Parietal lobe (tissue), 2 donors: ENCODE results near the gene KCTD3. TPM values are rescaled to one million over a fixed set of nuclear protein-coding genes. Genes with fewer than 3 reads are reported as not detected.

ENCODE experiments used
- small RNA-seq: library from RNA; depleted of rRNA; stranded (forward); fragments of <200 nt; gene quantifications from one replicate; pipeline ENCODE3, GENCODE V24; 2014; ENCODE audit warnings: low replicate concordance
- total RNA-seq: library from RNA; depleted of rRNA; stranded (reverse); fragments of >200 nt; gene quantifications from one replicate; pipeline ENCODE4 v1.2.3, GENCODE V29; 2014

KCTD3 gene
- total RNA-seq = 107 TPM

DNA sequence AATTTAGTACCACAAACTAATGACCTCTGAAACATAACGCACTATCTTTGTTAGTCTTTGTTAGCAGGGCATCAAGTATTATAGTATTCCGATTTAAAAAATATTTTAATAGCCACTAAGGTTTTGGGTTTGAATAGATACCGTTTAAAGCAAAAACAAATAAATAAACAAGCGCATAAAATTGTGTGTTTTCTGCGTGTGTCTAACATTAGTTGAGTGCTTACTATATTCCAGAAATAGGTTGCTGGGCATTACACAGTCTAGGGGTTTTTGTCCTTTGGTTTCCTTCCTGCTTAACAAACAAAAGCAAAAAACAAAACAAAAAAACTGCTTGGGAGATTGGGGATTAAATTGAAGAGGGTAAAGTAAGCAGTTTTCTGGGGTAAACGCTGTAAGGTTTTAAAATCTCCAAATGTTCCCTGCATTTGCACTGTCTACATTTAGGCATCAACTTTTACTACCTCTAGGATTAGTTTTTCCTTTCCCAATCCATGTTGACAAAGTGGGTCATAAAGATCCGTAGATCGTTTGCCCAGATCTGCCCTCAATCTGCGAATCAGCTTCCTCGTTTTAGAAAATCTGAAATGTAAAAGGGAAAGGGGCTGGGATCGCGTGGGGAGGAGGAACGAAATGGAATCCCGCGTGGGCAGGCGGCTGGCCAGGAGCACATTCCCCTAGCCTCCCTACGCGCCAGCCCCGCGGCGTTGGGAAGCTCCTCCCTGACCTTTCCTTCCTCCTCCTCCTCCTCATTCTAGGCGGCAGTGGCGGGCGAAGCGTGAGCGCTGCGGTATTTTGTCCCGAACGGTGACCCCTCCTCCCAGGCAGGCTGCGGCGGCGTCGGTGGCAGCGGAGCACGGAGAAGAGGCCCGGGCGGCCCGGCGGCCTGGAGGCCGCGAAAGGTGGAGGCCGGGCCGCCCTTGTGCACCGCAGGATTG lies at the start of gene KCTD3:
Gene KCTD3 (plus strand): TSS at position 749 of the 935 bp plus-strand sequence. CDS start 382 bp downstream, outside the sequence.

Small RNAs within 50 kb of the gene (small RNA-seq; reads per million reads assigned to genes)
- gene RF00108 = 5.8 reads per million, percentile 87 among the genes with 10 or more reads in this experiment
